Mesenchymal stem cell (in vitro differentiated cells and primary cell): ENCODE results near the gene DNAJB4.
A peak's percentile ranks its signal among the peaks of the same experiment; 100 is the strongest.
"Not testable (repeated sequence)": the region's sequence is repeated elsewhere in the genome, so short reads cannot be mapped to it uniquely, and the experiment has no call there.

Experiments
- DNase-seq: peaks from one replicate; pipeline ENCODE4 v3.0.0-alpha.2; 2013
- H2AFZ ChIP-seq: one replicate; pipeline ENCODE4 v1.6.1; 2013; ENCODE audit warnings: low read depth, mild to moderate bottlenecking, control low read depth, inconsistent platforms, low read length, moderate library complexity
- H2AK5ac ChIP-seq: 2 replicates; pipeline ENCODE4 v1.6.1; 2013; ENCODE audit warnings: low read length, moderate library complexity, mild to moderate bottlenecking, inconsistent platforms; ENCODE audit not compliant: severe bottlenecking
- H2BK120ac ChIP-seq: one replicate; pipeline ENCODE4 v1.6.1; 2013; ENCODE audit warnings: low read depth, mild to moderate bottlenecking, inconsistent platforms, low read length, moderate library complexity
- H2BK12ac ChIP-seq, 2 experiments: one replicate each; pipeline ENCODE4 v1.6.1; 2013; ENCODE audit warnings: inconsistent platforms in 2 of 2, low read length in 2 of 2, mild to moderate bottlenecking in 2 of 2, moderate library complexity in 2 of 2, control low read depth in 1 of 2
- H2BK15ac ChIP-seq: one replicate; pipeline ENCODE4 v1.6.1; 2013; ENCODE audit warnings: mild to moderate bottlenecking, low read depth, inconsistent platforms; ENCODE audit not compliant: poor library complexity, severe bottlenecking
- H2BK5ac ChIP-seq: 2 replicates; pipeline ENCODE4 v1.6.1; 2013; ENCODE audit warnings: low read depth, mild to moderate bottlenecking, low read length, control low read depth, inconsistent platforms; ENCODE audit not compliant: poor library complexity, severe bottlenecking
- H3K14ac ChIP-seq, 2 experiments: one replicate each; pipeline ENCODE4 v1.6.1; 2013; ENCODE audit warnings: inconsistent platforms in 2 of 2, low read length in 2 of 2, control low read depth in 1 of 2, mild to moderate bottlenecking in 1 of 2, moderate library complexity in 1 of 2
- H3K18ac ChIP-seq, 2 experiments: one replicate each; pipeline ENCODE4 v1.6.1; 2013; ENCODE audit warnings: inconsistent platforms in 2 of 2, low read length in 2 of 2, control low read depth in 1 of 2, low read depth in 1 of 2, mild to moderate bottlenecking in 1 of 2
- H3K23ac ChIP-seq, 2 experiments: one replicate each; pipeline ENCODE4 v1.6.1; 2013; ENCODE audit warnings: inconsistent platforms in 2 of 2, low read length in 2 of 2, mild to moderate bottlenecking in 2 of 2, moderate library complexity in 2 of 2, control low read depth in 1 of 2
- H3K27ac ChIP-seq: 2 replicates; pipeline ENCODE4 v1.5.1; 2013; ENCODE audit warnings: mild to moderate bottlenecking, moderate library complexity, low read length, control low read depth, inconsistent platforms; ENCODE audit not compliant: poor library complexity, severe bottlenecking
- H3K27me3 ChIP-seq, 2 experiments: 2 replicates each; pipeline versions ENCODE4 v1.6.1 to v1.7.0; 2013; ENCODE audit warnings: low read length in 2 of 2, mild to moderate bottlenecking in 2 of 2, moderate library complexity in 2 of 2, control low read depth in 1 of 2, inconsistent platforms in 1 of 2; ENCODE audit not compliant: control insufficient read depth in 1 of 2, insufficient read depth in 1 of 2
- H3K36me3 ChIP-seq, 2 experiments: 2 replicates each; pipeline versions ENCODE4 v1.6.1 to v1.7.0; 2013; ENCODE audit warnings: low read length in 2 of 2, control low read depth in 1 of 2, inconsistent platforms in 1 of 2, low read depth in 1 of 2, mild to moderate bottlenecking in 1 of 2; ENCODE audit not compliant: insufficient read depth in 2 of 2, control insufficient read depth in 1 of 2
- H3K4ac ChIP-seq, 2 experiments: one replicate each; pipeline ENCODE4 v1.6.1; 2013; ENCODE audit warnings: inconsistent platforms in 2 of 2, low read length in 2 of 2, mild to moderate bottlenecking in 2 of 2, moderate library complexity in 2 of 2, control low read depth in 1 of 2, low read depth in 1 of 2
- H3K4me1 ChIP-seq: 2 replicates; pipeline ENCODE4 v1.6.1; 2013; ENCODE audit warnings: low read depth, low read length, control low read depth; ENCODE audit not compliant: control insufficient read depth, insufficient read depth
- H3K4me2 ChIP-seq: 2 replicates; pipeline ENCODE4 v1.6.1; 2013; ENCODE audit warnings: low read length, mild to moderate bottlenecking, inconsistent platforms; ENCODE audit not compliant: poor library complexity, severe bottlenecking
- H3K4me3 ChIP-seq, 2 experiments: 2 replicates each; pipeline versions ENCODE4 v1.5.1 to v1.7.0; 2013; ENCODE audit warnings: low read length in 2 of 2, mild to moderate bottlenecking in 2 of 2, control low read depth in 1 of 2, low read depth in 1 of 2; ENCODE audit not compliant: insufficient read depth in 1 of 2
- H3K79me1 ChIP-seq: replicated peaks from 2 replicates; pipeline ENCODE4 v1.6.1; 2013; ENCODE audit warnings: mild to moderate bottlenecking, control low read depth, low read length, inconsistent platforms; ENCODE audit not compliant: poor library complexity, severe bottlenecking
- H3K9ac ChIP-seq: 2 replicates; pipeline ENCODE4 v1.7.0; 2013; ENCODE audit warnings: mild to moderate bottlenecking, low read length, moderate library complexity
- H3K9me3 ChIP-seq: 2 replicates; pipeline ENCODE4 v1.7.0; 2013; ENCODE audit warnings: mild to moderate bottlenecking, low read length; ENCODE audit not compliant: control insufficient read depth
- H4K8ac ChIP-seq: one replicate; pipeline ENCODE4 v1.6.1; 2013; ENCODE audit warnings: inconsistent platforms, mild to moderate bottlenecking, low read length, moderate library complexity
- H4K91ac ChIP-seq: one replicate; pipeline ENCODE4 v1.6.1; 2013; ENCODE audit warnings: mild to moderate bottlenecking, low read length, inconsistent platforms
- WGBS: methylation state at CpG from one replicate; pipeline ENCODE4 v1.1.7; 2013; ENCODE audit warnings: mixed read lengths; 5-methylcytosine and 5-hydroxymethylcytosine counted together

DNAJB4 gene

GRCh38 chr1:77983352-77983996 lies 21.3 kb upstream of the DNAJB4 start:
- not testable (repeated sequence) for H3K9me3 ChIP-seq, H4K91ac ChIP-seq, H2AK5ac ChIP-seq, H3K14ac ChIP-seq, H3K18ac ChIP-seq, H3K27me3 ChIP-seq, H2AFZ ChIP-seq, H3K4ac ChIP-seq, H3K4me2 ChIP-seq, H3K9ac ChIP-seq, H2BK15ac ChIP-seq, H4K8ac ChIP-seq, H3K4me1 ChIP-seq, H2BK5ac ChIP-seq, H3K79me1 ChIP-seq, DNase-seq, H3K23ac ChIP-seq, H3K4me3 ChIP-seq, H2BK12ac ChIP-seq, H2BK120ac ChIP-seq
- 77% methylated on average over 7 of the region's 8 CpGs for WGBS
- H3K36me3 ChIP-seq: peaks cover 3 to 25% of the 10 kb centered on the region in 2 experiments
- H3K27ac ChIP-seq: peak overlapping the region; percentile 77

GRCh38 chr1:77983997-77984355 lies 20.8 kb upstream of the DNAJB4 start:
- H4K8ac ChIP-seq: no peak overlapping the region
- no peaks in the 10 kb centered on the region for H3K9me3 ChIP-seq
- H3K4me3 ChIP-seq: no peak overlapping the region
- H3K23ac ChIP-seq: no peak overlapping the region
- no peak overlapping the region for H2AK5ac ChIP-seq
- H2BK120ac ChIP-seq: no peak overlapping the region
- no peak overlapping the region for H2AFZ ChIP-seq
- no peak overlapping the region for H3K18ac ChIP-seq
- H3K36me3 ChIP-seq: peaks cover 3 to 25% of the 10 kb centered on the region in 2 experiments
- H2BK12ac ChIP-seq: no peak overlapping the region
- no peak overlapping the region for H3K4me2 ChIP-seq
- no peak overlapping the region for H3K9ac ChIP-seq
- no peak for DNase-seq
- no peak overlapping the region for H4K91ac ChIP-seq
- H2BK5ac ChIP-seq: no peak overlapping the region
- no peaks in the 10 kb centered on the region for H3K4me1 ChIP-seq
- H3K27me3 ChIP-seq: no peaks in the 10 kb centered on the region
- H3K4ac ChIP-seq: no peak overlapping the region
- H3K79me1 ChIP-seq: no peaks in the 10 kb centered on the region
- H2BK15ac ChIP-seq: no peak overlapping the region
- H3K27ac ChIP-seq: peak overlapping the region; percentile 77
- H3K14ac ChIP-seq: no peak overlapping the region

GRCh38 chr1:77984629-77985028 lies 20.1 kb upstream of the DNAJB4 start:
- no peak for DNase-seq
- Histone ChIP-seq H2AFZ (no peak overlapping the region), H3K4me1 (no peaks in the 10 kb centered on the region), H3K4me2 (no peak overlapping the region), H4K8ac (no peak overlapping the region), H3K18ac (no peak overlapping the region), H2AK5ac (no peak overlapping the region), H4K91ac (no peak overlapping the region), H3K36me3 (peaks cover 3 to 26% of the 10 kb centered on the region in 2 experiments), H3K14ac (no peak overlapping the region), H3K79me1 (no peaks in the 10 kb centered on the region), H3K9me3 (no peaks in the 10 kb centered on the region), H3K4me3 (no peak overlapping the region), H3K23ac (no peak overlapping the region), H2BK15ac (no peak overlapping the region), H2BK120ac (no peak overlapping the region), H3K4ac (no peak overlapping the region), H3K27ac (no peak overlapping the region), H3K27me3 (no peaks in the 10 kb centered on the region), H2BK12ac (no peak overlapping the region), H2BK5ac (no peak overlapping the region), H3K9ac (peak overlapping the region; percentile 18)
- 100% methylated on average over 1 of the region's 4 CpGs for WGBS

GRCh38 chr1:77986810-77987209 lies 17.9 kb upstream of the DNAJB4 start:
- Histone ChIP-seq H3K27ac (no peak overlapping the region), H3K4ac (no peak overlapping the region), H3K4me1 (peaks cover 2% of the 10 kb centered on the region), H3K18ac (no peak overlapping the region), H3K27me3 (no peaks in the 10 kb centered on the region), H3K9ac (no peak overlapping the region), H2BK120ac (no peak overlapping the region), H3K23ac (no peak overlapping the region), H3K14ac (no peak overlapping the region), H3K4me3 (no peak overlapping the region), H2BK5ac (no peak overlapping the region), H3K36me3 (peaks cover 3 to 38% of the 10 kb centered on the region in 2 experiments), H3K9me3 (no peaks in the 10 kb centered on the region), H2AK5ac (no peak overlapping the region), H3K4me2 (no peak overlapping the region), H2AFZ (no peak overlapping the region), H4K91ac (no peak overlapping the region), H3K79me1 (peaks cover 8% of the 10 kb centered on the region), H4K8ac (no peak overlapping the region), H2BK12ac (no peak overlapping the region), H2BK15ac (no peak overlapping the region)
- DNase-seq: no peak
